ENCODE data around the gene TTBK1.
A peak's percentile ranks its signal among the peaks of the same experiment; 100 is the strongest.

Gene TTBK1

GRCh38 chr6:43229803-43230620 lies 13.3 kb upstream of the TTBK1 start:
- peak overlapping the region; percentile 82; the same call in 1 of the 2 replicates for H3K9ac ChIP-seq (ENCODE audit: low read length)
- H3K9me3 ChIP-seq (ENCODE audit: insufficient read depth, low read length), result no peaks in the 10 kb centered on the region
- peaks cover 28% of the 10 kb centered on the region for H3K36me3 ChIP-seq (replicated peaks; ENCODE audit: low read depth, low read length)
- H3K4me3 ChIP-seq (ENCODE audit: low read length), result peak overlapping the region; percentile 80
- H3K4me1 ChIP-seq (ENCODE audit: low read length), result peaks cover 18% of the 10 kb centered on the region
- no peaks in the 10 kb centered on the region for H4K20me1 ChIP-seq (ENCODE audit: insufficient read depth, low read length)
- peak overlapping the region; percentile 36 for H2AFZ ChIP-seq (ENCODE audit: low read depth, low read length)
- no peak overlapping the region for H3K27ac ChIP-seq (ENCODE audit: low read length)
- H3K27me3 ChIP-seq (ENCODE audit: low read depth, low read length), result peaks cover 5% of the 10 kb centered on the region; the same call in 1 of the 2 replicates
- H3K79me2 ChIP-seq (ENCODE audit: low read length), result peaks cover 38% of the 10 kb centered on the region
- H3K4me2 ChIP-seq (ENCODE audit: low read length), result peak overlapping the region; percentile 60
- TF ChIP-seq EZH2phosphoT487 (IDR thresholded peaks at IDR 0.05; ENCODE audit: low read depth), result no peak
- TF ChIP-seq, protein P1, sequence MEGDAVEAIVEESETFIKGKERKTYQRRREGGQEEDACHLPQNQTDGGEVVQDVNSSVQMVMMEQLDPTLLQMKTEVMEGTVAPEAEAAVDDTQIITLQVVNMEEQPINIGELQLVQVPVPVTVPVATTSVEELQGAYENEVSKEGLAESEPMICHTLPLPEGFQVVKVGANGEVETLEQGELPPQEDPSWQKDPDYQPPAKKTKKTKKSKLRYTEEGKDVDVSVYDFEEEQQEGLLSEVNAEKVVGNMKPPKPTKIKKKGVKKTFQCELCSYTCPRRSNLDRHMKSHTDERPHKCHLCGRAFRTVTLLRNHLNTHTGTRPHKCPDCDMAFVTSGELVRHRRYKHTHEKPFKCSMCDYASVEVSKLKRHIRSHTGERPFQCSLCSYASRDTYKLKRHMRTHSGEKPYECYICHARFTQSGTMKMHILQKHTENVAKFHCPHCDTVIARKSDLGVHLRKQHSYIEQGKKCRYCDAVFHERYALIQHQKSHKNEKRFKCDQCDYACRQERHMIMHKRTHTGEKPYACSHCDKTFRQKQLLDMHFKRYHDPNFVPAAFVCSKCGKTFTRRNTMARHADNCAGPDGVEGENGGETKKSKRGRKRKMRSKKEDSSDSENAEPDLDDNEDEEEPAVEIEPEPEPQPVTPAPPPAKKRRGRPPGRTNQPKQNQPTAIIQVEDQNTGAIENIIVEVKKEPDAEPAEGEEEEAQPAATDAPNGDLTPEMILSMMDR (IDR thresholded peaks at IDR 0.05; ENCODE audit: low read depth, low read length), result no peak

- no peaks in the 10 kb centered on the region for H3K9me3 ChIP-seq (ENCODE audit: insufficient read depth, low read length)
- no peak overlapping the region for H3K4me3 ChIP-seq (ENCODE audit: low read length)
- H3K4me1 ChIP-seq (ENCODE audit: low read length), result peaks cover 11% of the 10 kb centered on the region; the same call in 1 of the 2 replicates
- no peaks in the 10 kb centered on the region for H4K20me1 ChIP-seq (ENCODE audit: insufficient read depth, low read length)
- TF ChIP-seq, protein P1 (IDR thresholded peaks at IDR 0.05; ENCODE audit: low read depth, low read length), result no peak
- TF ChIP-seq EZH2phosphoT487 (IDR thresholded peaks at IDR 0.05; ENCODE audit: low read depth), result no peak
- no peak overlapping the region for H3K4me2 ChIP-seq (ENCODE audit: low read length)
- peaks cover 5% of the 10 kb centered on the region; the same call in 1 of the 2 replicates for H3K27me3 ChIP-seq (ENCODE audit: low read depth, low read length)
- no peak overlapping the region for H3K9ac ChIP-seq (ENCODE audit: low read length)
- peaks cover 19% of the 10 kb centered on the region for H3K36me3 ChIP-seq (replicated peaks; ENCODE audit: low read depth, low read length)
- no peak overlapping the region for H2AFZ ChIP-seq (ENCODE audit: low read depth, low read length)
- no peak overlapping the region for H3K27ac ChIP-seq (ENCODE audit: low read length)
- H3K79me2 ChIP-seq (ENCODE audit: low read length), result peaks cover 29% of the 10 kb centered on the region
These were observed 12.2 kb upstream of the TTBK1 start for GRCh38 chr6:43231053-43231452.

DNA sequence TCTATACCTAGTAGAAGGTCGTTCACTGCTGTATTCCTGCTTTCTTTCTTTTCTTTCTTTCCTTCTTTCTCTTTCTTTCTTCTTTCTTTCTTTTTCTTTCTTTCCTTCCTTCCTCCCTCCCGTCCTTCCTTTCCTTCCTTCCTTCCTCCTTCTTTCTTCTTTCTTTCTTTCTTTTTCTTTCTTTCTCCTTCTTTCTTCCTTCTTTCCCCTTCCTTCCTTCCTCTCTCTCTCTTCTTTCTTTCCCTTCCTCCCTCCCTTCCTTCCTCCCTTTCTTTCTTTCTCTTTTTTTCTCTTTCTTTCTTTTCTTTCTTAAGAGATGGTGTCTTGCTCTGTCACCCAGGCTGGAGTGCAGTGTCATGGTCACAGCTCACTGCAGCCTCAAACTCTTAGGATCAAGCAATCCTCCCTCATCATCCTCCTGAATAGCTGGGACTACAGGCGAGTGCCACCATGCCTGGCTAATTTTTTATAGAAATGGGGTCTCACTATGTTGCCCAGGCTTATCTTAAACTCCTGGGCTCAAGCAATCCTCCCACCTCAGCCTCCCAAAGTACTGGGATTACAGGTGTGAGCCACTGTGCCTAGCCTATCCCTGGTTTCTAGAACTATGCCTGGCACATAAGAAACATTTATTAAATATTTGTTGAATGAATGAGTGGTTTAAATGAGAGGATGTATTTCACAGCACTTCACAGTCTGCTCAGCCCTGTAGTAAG lies 11.4 kb upstream of the TTBK1 start:
- Histone ChIP-seq H3K4me2 (ENCODE audit: low read length) (no peak overlapping the region), H3K27me3 (ENCODE audit: low read depth, low read length) (peaks cover 5% of the 10 kb centered on the region; the same call in 1 of the 2 replicates), H3K4me1 (ENCODE audit: low read length) (peaks cover 11% of the 10 kb centered on the region; the same call in 1 of the 2 replicates)

More for the DNA sequence above, 11.4 kb upstream of the TTBK1 start:
- no peak for TF ChIP-seq EZH2phosphoT487 (IDR thresholded peaks at IDR 0.05; ENCODE audit: low read depth)
- TF ChIP-seq, protein P1 (IDR thresholded peaks at IDR 0.05; ENCODE audit: low read depth, low read length), result no peak
- Histone ChIP-seq H3K9ac (ENCODE audit: low read length) (no peak overlapping the region), H3K79me2 (ENCODE audit: low read length) (peaks cover 23% of the 10 kb centered on the region), H3K36me3 (replicated peaks; ENCODE audit: low read depth, low read length) (peaks cover 13% of the 10 kb centered on the region), H4K20me1 (ENCODE audit: insufficient read depth, low read length) (no peaks in the 10 kb centered on the region), H2AFZ (ENCODE audit: low read depth, low read length) (no peak overlapping the region), H3K4me3 (ENCODE audit: low read length) (no peak overlapping the region), H3K9me3 (ENCODE audit: insufficient read depth, low read length) (no peaks in the 10 kb centered on the region), H3K27ac (ENCODE audit: low read length) (no peak overlapping the region)

All from OCI-LY3 (cell line).